IMR-90 (cell line): Measurements from ENCODE around the gene GPLD1.

ENCODE experiments used
- CEBPB ChIP-seq: IDR thresholded peaks from 2 replicates; pipeline ENCODE4 v1.6.1; 2012; ENCODE audit warnings: low read depth, low read length, improper control_type of control experiment
- CTCF ChIP-seq: conservative IDR thresholded peaks from 2 replicates; pipeline ENCODE4 v1.5.1; 2012; ENCODE audit warnings: mild to moderate bottlenecking, low read depth, low read length, improper control_type of control experiment
- ELK1 ChIP-seq: fragments of 150-350 bp; IDR thresholded peaks from 2 replicates; pipeline ENCODE4 v1.6.1; 2016; ENCODE audit warnings: low read depth, mild to moderate bottlenecking, low read length, moderate library complexity, borderline replicate concordance
- FOS ChIP-seq: fragments of 150-350 bp; IDR thresholded peaks from 2 replicates; pipeline ENCODE4 v1.6.1; 2016; ENCODE audit warnings: low read depth, low read length
- MXI1 ChIP-seq: IDR thresholded peaks from 2 replicates; pipeline ENCODE4 v1.6.1; 2012; ENCODE audit warnings: low read depth, mild to moderate bottlenecking, low read length, moderate library complexity, borderline replicate concordance
- POLR2A ChIP-seq: IDR thresholded peaks from 2 replicates; pipeline ENCODE4 v1.6.1; 2012; ENCODE audit warnings: mild to moderate bottlenecking, low read depth, low read length
- RAD21 ChIP-seq: IDR thresholded peaks from 2 replicates; pipeline ENCODE4 v1.6.1; 2012; ENCODE audit warnings: low read length, improper control_type of control experiment
- RFX5 ChIP-seq: IDR thresholded peaks from 2 replicates; pipeline ENCODE4 v1.8.0; 2012; ENCODE audit warnings: low read depth, mild to moderate bottlenecking, low read length, moderate library complexity
- USF2 ChIP-seq: fragments of 150-350 bp; IDR thresholded peaks from 2 replicates; pipeline ENCODE4 v1.6.1; 2017; ENCODE audit warnings: mild to moderate bottlenecking, antibody characterized with exemption, low read length, low read depth

GRCh38 chr6:24396824-24397223 lies 92.6 kb downstream of the GPLD1 start:
- no peak for TF ChIP-seq CTCF
- TF ChIP-seq RAD21 = no peak
- TF ChIP-seq POLR2A = no peak
- no peak for TF ChIP-seq FOS
- no peak for TF ChIP-seq MXI1
- TF ChIP-seq USF2 = no peak
- TF ChIP-seq ELK1 = no peak
- TF ChIP-seq CEBPB = no peak
- no peak for TF ChIP-seq RFX5
